HL-60 (cell line): Measurements from ENCODE around the gene MAPKAPK5.

Experiments used
- DNase-seq, 2 experiments: peaks; one replicate each; pipeline ENCODE4 v3.0.0-alpha.2; 2010 to 2020; ENCODE audit warnings: low read depth in 1 of 2, low spot score in 1 of 2
- H3K27ac ChIP-seq: fragments of 250-450 bp; sonication (Bioruptor Pico); replicated peaks from 2 replicates; pipeline ENCODE4 v1.5.1; 2020; ENCODE audit warnings: mild to moderate bottlenecking, moderate library complexity
- H3K27me3 ChIP-seq: fragments of 250-450 bp; sonication (Bioruptor Pico); 2 replicates; pipeline ENCODE4 v1.5.1; 2021; ENCODE audit warnings: mild to moderate bottlenecking, moderate library complexity; ENCODE audit not compliant: insufficient read depth, poor library complexity, severe bottlenecking
- H3K4me3 ChIP-seq: replicated peaks from 2 replicates; pipeline ENCODE4 v1.5.1; 2011; ENCODE audit warnings: mild to moderate bottlenecking, control low read depth, low read length; ENCODE audit not compliant: insufficient read depth
- GABPA ChIP-seq: IDR thresholded peaks from 2 replicates; pipeline ENCODE4 v1.6.1; 2012; ENCODE audit warnings: low read depth
- POLR2AphosphoS5 ChIP-seq: IDR thresholded peaks from 2 replicates; pipeline ENCODE4 v1.6.1; 2012; ENCODE audit warnings: low read depth
- SPI1 ChIP-seq: IDR thresholded peaks from 2 replicates; pipeline ENCODE4 v1.6.1; 2012; ENCODE audit warnings: low read depth, mild to moderate bottlenecking, borderline replicate concordance
- TF ChIP-seq, protein P1 (sequence below): IDR thresholded peaks from one replicate; pipeline ENCODE4 v1.5.1; 2011; ENCODE audit warnings: low read length, control low read depth, inconsistent platforms; ENCODE audit not compliant: insufficient read depth
- TF ChIP-seq, protein P2 (sequence below): IDR thresholded peaks from 2 replicates; pipeline ENCODE4 v1.6.1; 2012; ENCODE audit warnings: low read depth; ENCODE audit not compliant: insufficient replicate concordance

Gene MAPKAPK5

DNA sequence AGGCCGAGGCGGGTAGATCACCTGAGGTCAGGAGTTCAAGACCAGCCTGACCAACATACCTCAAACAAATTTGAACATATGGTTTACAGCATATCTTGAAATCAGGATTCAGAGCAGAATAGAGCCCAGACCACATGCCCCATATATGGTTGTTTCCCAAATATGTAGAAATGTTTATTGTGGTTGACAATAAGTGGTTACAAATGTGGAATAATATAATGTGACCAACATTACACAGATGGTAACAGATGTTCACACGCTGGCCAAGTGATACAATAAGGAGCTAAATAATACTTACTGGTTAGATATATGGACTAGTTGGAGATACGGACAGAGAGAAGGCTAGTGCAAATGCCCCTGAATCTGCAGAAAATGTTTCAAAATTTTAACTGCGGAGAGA, 85.3 kb downstream of the MAPKAPK5 start:
- no peak for TF ChIP-seq POLR2AphosphoS5
- TF ChIP-seq GABPA = no peak
- TF ChIP-seq SPI1 = no peak
- TF ChIP-seq, protein P1, sequence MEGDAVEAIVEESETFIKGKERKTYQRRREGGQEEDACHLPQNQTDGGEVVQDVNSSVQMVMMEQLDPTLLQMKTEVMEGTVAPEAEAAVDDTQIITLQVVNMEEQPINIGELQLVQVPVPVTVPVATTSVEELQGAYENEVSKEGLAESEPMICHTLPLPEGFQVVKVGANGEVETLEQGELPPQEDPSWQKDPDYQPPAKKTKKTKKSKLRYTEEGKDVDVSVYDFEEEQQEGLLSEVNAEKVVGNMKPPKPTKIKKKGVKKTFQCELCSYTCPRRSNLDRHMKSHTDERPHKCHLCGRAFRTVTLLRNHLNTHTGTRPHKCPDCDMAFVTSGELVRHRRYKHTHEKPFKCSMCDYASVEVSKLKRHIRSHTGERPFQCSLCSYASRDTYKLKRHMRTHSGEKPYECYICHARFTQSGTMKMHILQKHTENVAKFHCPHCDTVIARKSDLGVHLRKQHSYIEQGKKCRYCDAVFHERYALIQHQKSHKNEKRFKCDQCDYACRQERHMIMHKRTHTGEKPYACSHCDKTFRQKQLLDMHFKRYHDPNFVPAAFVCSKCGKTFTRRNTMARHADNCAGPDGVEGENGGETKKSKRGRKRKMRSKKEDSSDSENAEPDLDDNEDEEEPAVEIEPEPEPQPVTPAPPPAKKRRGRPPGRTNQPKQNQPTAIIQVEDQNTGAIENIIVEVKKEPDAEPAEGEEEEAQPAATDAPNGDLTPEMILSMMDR = no peak
- TF ChIP-seq, protein P2, sequence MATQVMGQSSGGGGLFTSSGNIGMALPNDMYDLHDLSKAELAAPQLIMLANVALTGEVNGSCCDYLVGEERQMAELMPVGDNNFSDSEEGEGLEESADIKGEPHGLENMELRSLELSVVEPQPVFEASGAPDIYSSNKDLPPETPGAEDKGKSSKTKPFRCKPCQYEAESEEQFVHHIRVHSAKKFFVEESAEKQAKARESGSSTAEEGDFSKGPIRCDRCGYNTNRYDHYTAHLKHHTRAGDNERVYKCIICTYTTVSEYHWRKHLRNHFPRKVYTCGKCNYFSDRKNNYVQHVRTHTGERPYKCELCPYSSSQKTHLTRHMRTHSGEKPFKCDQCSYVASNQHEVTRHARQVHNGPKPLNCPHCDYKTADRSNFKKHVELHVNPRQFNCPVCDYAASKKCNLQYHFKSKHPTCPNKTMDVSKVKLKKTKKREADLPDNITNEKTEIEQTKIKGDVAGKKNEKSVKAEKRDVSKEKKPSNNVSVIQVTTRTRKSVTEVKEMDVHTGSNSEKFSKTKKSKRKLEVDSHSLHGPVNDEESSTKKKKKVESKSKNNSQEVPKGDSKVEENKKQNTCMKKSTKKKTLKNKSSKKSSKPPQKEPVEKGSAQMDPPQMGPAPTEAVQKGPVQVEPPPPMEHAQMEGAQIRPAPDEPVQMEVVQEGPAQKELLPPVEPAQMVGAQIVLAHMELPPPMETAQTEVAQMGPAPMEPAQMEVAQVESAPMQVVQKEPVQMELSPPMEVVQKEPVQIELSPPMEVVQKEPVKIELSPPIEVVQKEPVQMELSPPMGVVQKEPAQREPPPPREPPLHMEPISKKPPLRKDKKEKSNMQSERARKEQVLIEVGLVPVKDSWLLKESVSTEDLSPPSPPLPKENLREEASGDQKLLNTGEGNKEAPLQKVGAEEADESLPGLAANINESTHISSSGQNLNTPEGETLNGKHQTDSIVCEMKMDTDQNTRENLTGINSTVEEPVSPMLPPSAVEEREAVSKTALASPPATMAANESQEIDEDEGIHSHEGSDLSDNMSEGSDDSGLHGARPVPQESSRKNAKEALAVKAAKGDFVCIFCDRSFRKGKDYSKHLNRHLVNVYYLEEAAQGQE = no peak
- DNase-seq = no peak
- no peak overlapping the region for H3K27ac ChIP-seq
- no peak overlapping the region for H3K4me3 ChIP-seq
- H3K27me3 ChIP-seq = no peaks in the 10 kb centered on the region

DNA sequence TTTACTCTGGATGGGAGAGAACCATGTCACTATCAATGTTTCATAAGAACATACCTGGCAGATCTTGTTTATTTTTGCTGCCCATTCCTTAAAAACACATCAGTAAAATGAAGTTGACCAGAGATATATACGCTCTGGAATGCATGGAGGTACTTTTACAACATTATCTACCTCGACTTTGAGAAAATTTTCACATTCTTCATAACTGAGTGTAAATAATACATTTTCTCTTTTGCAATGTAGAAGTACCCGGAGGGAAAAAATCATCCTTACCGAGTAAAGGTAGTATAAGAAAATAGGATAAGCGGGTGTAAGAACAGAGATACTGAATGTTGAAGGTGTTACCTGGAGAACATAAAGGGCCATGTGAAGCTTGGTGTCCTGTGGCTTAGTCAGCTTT, 90.2 kb downstream of the MAPKAPK5 start:
- TF ChIP-seq POLR2AphosphoS5 (no peak), GABPA (no peak), SPI1 (no peak)
- TF ChIP-seq, protein P2 = no peak
- TF ChIP-seq, protein P1 = no peak
- no peaks in the 10 kb centered on the region for H3K27me3 ChIP-seq
- no peak overlapping the region for H3K4me3 ChIP-seq
- DNase-seq = no peak
- no peak overlapping the region for H3K27ac ChIP-seq

GRCh38 chr12:111936869-111937268, 94.8 kb downstream of the MAPKAPK5 start:
- H3K27ac ChIP-seq = no peak overlapping the region
- TF ChIP-seq, protein P2 = no peak
- TF ChIP-seq, protein P1 = no peak
- TF ChIP-seq SPI1 = no peak
- no peak for TF ChIP-seq POLR2AphosphoS5
- no peak for TF ChIP-seq GABPA
- no peak for DNase-seq
- no peak overlapping the region for H3K4me3 ChIP-seq
- H3K27me3 ChIP-seq = no peaks in the 10 kb centered on the region
